Measurements from ENCODE around the gene TJP1. TPM values are rescaled to one million over a fixed set of nuclear protein-coding genes. Genes with fewer than 3 reads are reported as not detected.

TJP1 gene
- total RNA-seq, 4 donors from 2014 or later = 72.4 to 191 (median 136) TPM

DNA sequence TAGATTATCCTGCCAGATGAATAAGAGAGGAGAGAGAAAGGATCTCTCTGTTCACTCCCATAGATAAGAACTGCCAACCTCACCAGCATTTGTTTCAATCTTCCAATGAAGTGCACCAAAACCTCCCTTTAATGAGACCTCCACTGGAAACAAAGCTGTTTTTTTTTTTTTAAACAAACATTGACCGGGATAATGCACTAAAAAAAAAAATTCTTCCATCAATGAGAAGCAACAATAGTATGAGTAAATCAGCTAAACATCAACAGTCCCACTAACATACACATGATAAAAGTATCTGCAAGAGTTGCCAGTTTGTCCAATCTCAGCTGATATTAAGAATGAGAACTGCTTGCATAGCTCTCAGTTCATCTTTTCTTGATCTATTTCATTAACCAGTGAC, 19.9 kb downstream of the TJP1 start:
- H3K4me3 ChIP-seq = no peak overlapping the region
- no peaks in the 10 kb centered on the region for H3K27me3 ChIP-seq
- H3K4me1 ChIP-seq = peaks cover 0 to 6% of the 10 kb centered on the region in 2 donors
- intact Hi-C loops (cut with DNase I; ENCODE audit: low total_unique reads) = no loop called here
- H3K27ac ChIP-seq = peak overlapping the region in 1 of 2 donors; percentile 2
- H3K36me3 ChIP-seq = no peaks in the 10 kb centered on the region
- no peak for DNase-seq
- TF ChIP-seq, protein P1, sequence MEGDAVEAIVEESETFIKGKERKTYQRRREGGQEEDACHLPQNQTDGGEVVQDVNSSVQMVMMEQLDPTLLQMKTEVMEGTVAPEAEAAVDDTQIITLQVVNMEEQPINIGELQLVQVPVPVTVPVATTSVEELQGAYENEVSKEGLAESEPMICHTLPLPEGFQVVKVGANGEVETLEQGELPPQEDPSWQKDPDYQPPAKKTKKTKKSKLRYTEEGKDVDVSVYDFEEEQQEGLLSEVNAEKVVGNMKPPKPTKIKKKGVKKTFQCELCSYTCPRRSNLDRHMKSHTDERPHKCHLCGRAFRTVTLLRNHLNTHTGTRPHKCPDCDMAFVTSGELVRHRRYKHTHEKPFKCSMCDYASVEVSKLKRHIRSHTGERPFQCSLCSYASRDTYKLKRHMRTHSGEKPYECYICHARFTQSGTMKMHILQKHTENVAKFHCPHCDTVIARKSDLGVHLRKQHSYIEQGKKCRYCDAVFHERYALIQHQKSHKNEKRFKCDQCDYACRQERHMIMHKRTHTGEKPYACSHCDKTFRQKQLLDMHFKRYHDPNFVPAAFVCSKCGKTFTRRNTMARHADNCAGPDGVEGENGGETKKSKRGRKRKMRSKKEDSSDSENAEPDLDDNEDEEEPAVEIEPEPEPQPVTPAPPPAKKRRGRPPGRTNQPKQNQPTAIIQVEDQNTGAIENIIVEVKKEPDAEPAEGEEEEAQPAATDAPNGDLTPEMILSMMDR (IDR thresholded peaks at IDR 0.05) = no peak
- no peak for TF ChIP-seq POLR2A (IDR thresholded peaks at IDR 0.05)
- no peaks in the 10 kb centered on the region for H3K9me3 ChIP-seq

DNA sequence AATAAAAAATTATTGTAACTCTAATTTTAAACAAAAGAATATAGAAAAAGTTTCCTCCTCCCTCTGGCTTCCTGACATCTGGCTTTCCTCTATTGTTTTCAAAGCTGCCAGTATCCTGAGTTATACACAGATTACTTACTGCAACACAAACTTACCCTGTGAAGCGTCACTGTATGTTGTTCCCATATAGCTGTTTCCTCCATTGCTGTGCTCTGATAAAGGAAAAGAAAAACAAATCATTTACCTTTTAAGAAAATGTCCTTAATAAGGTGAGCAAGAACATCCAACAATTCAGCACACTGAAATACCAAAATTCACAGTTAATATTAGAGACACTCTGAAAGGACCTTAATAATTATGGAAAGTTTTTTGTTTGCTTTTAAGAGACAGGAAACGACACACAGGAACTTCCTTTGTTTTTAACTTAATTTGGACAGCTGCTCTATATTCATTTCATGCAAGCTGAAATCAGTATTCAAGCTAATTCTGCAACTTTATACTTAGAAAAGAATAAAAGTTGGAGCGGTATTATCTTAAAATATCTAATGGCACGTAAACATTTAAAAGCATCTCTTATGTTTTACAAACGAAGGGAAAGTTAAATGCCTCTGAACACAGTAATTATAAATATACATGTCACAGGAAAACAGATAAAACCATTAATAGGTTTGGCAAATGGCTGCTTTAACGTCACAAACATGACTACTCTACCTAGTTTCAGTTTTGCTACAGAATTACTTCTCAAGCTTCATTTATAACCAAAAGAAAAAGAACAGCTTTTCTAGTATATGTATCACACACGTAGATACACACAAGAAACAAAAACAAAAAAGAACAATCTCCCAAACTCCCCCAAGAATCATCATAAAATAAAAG, 21.5 kb downstream of the TJP1 start:
- H3K4me1 ChIP-seq = peaks cover 0 to 6% of the 10 kb centered on the region in 2 donors
- H3K27me3 ChIP-seq = no peaks in the 10 kb centered on the region
- DNase-seq = no peak
- no peaks in the 10 kb centered on the region for H3K9me3 ChIP-seq
- no peak overlapping the region for H3K4me3 ChIP-seq
- H3K27ac ChIP-seq = peak overlapping the region in 1 of 2 donors; percentile 72
- no peaks in the 10 kb centered on the region for H3K36me3 ChIP-seq
- intact Hi-C loops (cut with DNase I; ENCODE audit: low total_unique reads) = no loop called here
- TF ChIP-seq POLR2A (IDR thresholded peaks at IDR 0.05) = no peak
- TF ChIP-seq, protein P1 (IDR thresholded peaks at IDR 0.05) = no peak

DNA sequence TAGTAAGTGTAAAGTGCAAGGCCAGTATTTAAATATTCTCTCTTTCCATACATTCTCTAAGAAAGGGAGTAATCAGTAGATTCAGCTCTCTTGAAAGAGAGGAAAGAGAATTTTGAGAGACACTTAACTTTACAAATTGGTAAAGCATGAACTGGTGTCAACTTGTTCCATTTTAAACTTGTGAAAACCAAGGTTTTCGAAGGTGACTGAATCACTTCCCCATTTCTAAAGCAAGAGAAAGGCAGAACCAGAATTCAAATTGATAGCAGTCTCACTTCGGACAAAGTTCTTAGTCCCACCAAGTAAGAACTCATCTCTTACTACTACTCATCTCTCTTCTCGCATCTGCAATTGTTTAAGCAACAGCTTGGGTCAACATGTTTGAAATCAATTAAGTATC, 22.4 kb downstream of the TJP1 start:
- Histone ChIP-seq H3K36me3 (no peaks in the 10 kb centered on the region), H3K4me1 (peaks cover 0 to 6% of the 10 kb centered on the region in 2 donors), H3K9me3 (no peaks in the 10 kb centered on the region), H3K4me3 (no peak overlapping the region), H3K27ac (peak overlapping the region in 1 of 2 donors; percentile 72), H3K27me3 (no peaks in the 10 kb centered on the region)
- TF ChIP-seq, protein P1 (IDR thresholded peaks at IDR 0.05) = no peak
- no peak for TF ChIP-seq POLR2A (IDR thresholded peaks at IDR 0.05)
- intact Hi-C loops (cut with DNase I; ENCODE audit: low total_unique reads) = no loop called here
- no peak for DNase-seq

DNA sequence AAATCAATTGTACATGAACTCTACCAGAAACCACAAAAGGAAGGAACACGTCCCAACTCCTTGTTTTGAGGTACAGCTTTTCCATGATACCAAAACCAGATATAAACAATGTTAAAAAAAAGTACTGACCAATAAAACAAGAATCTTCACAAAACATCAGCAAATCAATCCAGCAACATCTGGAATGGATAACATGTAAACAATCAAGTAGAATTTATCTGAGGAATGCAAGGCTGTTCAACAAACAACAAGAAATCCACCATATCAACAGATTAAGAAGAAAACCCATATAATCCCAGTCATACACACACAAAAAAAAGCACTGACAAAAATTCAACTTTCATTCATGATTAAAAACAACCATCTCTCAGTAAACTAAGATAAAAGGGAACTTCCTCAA, 26.7 kb downstream of the TJP1 start:
- Histone ChIP-seq H3K27ac (no peak overlapping the region), H3K27me3 (no peaks in the 10 kb centered on the region), H3K36me3 (no peaks in the 10 kb centered on the region), H3K4me1 (no peaks in the 10 kb centered on the region), H3K4me3 (no peak overlapping the region), H3K9me3 (no peaks in the 10 kb centered on the region)
- no peak for DNase-seq
- TF ChIP-seq, protein P1 (IDR thresholded peaks at IDR 0.05) = no peak
- no peak for TF ChIP-seq POLR2A (IDR thresholded peaks at IDR 0.05)
- intact Hi-C loops (cut with DNase I; ENCODE audit: low total_unique reads) = no loop called here

DNA sequence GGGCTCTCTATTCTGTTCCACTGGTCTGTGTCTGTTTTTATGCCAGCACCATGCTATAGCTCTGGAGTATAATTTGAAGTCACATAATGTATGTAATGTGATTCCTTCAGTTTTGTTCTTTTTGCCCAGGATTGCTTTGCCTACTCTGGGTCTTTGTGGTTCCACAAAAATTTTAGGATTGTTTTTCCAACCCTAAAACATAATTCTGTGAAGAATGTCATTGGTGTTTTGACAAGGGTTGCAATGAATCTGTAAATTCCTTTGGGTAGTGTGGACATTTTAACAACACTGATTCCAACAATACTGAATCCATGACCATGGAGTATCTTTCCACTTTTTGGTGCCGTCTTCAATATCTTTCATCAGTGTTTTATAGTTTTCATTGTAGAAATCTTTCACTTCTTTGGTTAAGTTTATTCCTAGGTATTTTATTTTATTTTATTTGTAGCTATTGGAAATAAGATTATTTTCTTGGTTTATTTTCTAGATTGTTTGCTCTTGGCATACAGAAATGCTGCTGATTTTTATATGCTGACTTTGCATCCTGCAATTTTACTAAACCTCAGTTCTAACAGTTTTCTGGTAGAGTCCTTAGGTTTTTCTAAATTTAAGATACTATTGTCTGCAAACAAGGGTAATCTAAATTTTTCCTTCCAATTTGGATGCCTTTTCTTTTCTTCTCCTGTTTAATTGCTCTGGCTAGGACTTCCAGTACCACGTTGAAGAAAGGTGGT, 29.7 kb downstream of the TJP1 start:
- Histone ChIP-seq H3K27ac (no peak overlapping the region), H3K9me3 (no peaks in the 10 kb centered on the region), H3K4me1 (no peaks in the 10 kb centered on the region), H3K4me3 (no peak overlapping the region), H3K27me3 (no peaks in the 10 kb centered on the region), H3K36me3 (no peaks in the 10 kb centered on the region)
- TF ChIP-seq, protein P1 (IDR thresholded peaks at IDR 0.05) = no peak
- TF ChIP-seq POLR2A (IDR thresholded peaks at IDR 0.05) = no peak
- no peak for DNase-seq
- intact Hi-C loops (cut with DNase I; ENCODE audit: low total_unique reads) = no loop called here
